ENCODE data around the gene IL27RA.
"Not testable (repeated sequence)": the region's sequence is repeated elsewhere in the genome, so short reads cannot be mapped to it uniquely, and the experiment has no call there.

The IL27RA gene

DNA sequence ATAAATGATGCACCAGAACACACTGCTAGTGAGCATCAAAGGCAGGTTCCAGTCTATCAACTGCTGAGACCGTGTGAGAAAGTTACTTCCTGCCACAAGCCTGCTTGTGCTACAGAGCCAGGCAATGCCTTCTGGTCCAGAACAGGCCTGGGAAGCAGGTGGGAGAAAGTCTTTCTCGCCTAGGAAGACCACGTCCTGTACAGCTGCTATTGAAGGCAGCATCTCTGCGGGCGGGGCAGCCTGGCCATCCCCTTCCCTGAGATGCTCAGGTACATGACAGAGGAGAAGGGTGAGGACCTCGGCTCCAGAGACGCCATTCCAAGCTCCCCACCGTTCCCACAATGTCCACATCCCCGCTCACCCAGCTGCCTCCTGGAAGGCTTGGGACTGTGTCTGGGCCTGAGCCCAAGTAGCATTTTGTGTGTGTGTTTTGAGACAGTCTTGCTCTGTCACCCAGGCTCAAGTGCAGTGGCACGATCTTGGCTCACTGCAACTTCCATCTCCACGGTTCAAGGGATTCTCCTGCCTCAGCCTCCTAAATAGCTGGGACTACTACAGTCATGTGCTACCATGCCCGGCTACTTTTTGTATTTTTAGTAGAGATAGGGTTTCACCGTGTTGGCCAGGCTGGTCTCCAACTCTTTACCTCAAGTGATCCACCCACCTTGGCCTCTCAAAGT is 28.9 kb upstream of the IL27RA start:
- Histone ChIP-seq H3K9me3 (ENCODE audit: control insufficient read depth, insufficient read depth, low read length) (no peaks in the 10 kb centered on the region), H3K27me3 (ENCODE audit: control insufficient read depth, insufficient read depth, low read length) (no peaks in the 10 kb centered on the region), H3K4me1 (ENCODE audit: control insufficient read depth, insufficient read depth, low read length) (peaks cover 6% of the 10 kb centered on the region), H3K4me3 (ENCODE audit: low read depth, low read length) (no peak overlapping the region), H3K36me3 (ENCODE audit: control insufficient read depth, insufficient read depth, low read length) (no peaks in the 10 kb centered on the region), H3K9ac (ENCODE audit: low read depth, low read length) (no peak overlapping the region)

GRCh38 chr19:14003251-14004055 is 28.1 kb upstream of the IL27RA start:
- Histone ChIP-seq H3K36me3 (ENCODE audit: control insufficient read depth, insufficient read depth, low read length) (no peaks in the 10 kb centered on the region), H3K9ac (ENCODE audit: low read depth, low read length) (no peak overlapping the region), H3K9me3 (ENCODE audit: control insufficient read depth, insufficient read depth, low read length) (no peaks in the 10 kb centered on the region), H3K27me3 (ENCODE audit: control insufficient read depth, insufficient read depth, low read length) (no peaks in the 10 kb centered on the region), H3K4me3 (ENCODE audit: low read depth, low read length) (no peak overlapping the region), H3K4me1 (ENCODE audit: control insufficient read depth, insufficient read depth, low read length) (peaks cover 6% of the 10 kb centered on the region)

DNA sequence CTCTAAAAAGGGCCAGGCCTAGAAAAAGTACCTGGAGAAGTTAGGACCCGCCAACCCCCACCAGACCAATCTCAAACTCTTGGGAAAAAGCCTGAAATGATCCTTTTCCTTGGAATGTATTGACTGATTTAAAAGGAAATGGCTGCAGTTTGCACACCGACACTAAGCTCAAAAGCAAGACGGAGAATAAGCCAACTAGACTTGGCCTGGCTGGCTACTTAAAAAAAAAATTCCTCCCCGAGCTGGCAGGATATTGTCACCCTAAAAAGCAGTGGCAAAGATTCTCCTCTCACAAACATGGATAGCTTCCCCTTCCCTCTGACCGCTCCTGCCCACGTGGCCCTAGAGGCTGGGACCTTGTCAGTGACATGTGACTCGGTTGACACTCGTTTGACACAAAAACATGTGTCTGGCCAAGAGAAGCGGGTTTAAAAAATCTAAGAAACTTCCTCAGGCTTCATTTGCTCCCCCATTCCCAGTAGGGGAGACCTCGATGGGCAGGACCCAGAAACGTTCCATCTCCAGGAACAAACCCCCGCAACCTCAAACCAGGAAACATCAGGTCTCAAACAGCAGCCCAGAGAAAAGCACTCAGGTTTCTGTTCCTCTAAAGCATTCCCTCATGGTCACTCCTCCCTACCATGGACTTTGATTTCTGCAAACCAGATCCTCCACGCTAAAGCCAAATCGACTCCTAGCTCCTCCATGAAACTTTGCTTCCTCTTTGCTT is 26.8 kb upstream of the IL27RA start:
- Histone ChIP-seq H3K27me3 (ENCODE audit: control insufficient read depth, insufficient read depth, low read length) (no peaks in the 10 kb centered on the region), H3K4me3 (ENCODE audit: low read depth, low read length) (peak overlapping the region; percentile 33), H3K36me3 (ENCODE audit: control insufficient read depth, insufficient read depth, low read length) (no peaks in the 10 kb centered on the region), H3K9me3 (ENCODE audit: control insufficient read depth, insufficient read depth, low read length) (no peaks in the 10 kb centered on the region), H3K4me1 (ENCODE audit: control insufficient read depth, insufficient read depth, low read length) (peaks cover 6% of the 10 kb centered on the region), H3K9ac (ENCODE audit: low read depth, low read length) (peak overlapping the region; percentile 49)

DNA sequence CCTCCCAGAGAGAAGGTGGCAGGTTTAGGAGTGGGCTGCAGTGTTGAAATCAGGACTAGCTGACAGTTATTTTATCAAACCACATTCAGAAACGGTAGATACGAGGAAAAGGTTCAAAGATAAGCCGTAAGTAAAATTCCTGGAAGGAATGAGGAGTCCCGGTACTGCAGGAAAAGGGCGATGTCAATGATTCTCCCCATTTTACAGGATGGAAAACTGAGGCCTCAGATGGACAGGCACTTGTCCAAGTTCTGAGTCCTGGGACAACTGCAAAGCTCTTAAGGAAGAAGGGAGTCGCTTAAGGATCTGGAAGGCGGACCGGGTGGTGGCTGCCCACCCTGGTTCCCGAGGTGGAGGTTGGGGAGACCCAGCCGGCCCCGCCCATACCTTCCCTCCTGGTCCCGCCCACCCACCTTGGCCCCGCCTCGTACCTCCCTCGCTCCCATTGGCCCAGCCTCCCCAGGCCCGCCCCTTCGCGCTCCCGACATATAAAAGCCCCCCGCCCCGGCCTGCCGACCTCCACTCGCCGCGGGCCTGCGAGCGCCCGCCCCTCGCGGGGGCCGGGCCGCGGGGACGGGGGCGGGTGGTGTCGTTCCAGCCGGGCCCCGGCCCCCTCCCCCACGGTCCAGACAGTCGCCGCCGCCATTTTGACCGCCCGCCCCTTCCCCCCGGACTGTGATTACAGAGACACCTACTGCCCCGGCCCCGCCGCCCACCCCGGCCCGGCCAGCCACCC is 26.0 kb upstream of the IL27RA start:
- peak overlapping the region; percentile 90 for H3K4me3 ChIP-seq (ENCODE audit: low read depth, low read length)
- H3K36me3 ChIP-seq (ENCODE audit: control insufficient read depth, insufficient read depth, low read length), result no peaks in the 10 kb centered on the region
- peaks cover 6% of the 10 kb centered on the region for H3K4me1 ChIP-seq (ENCODE audit: control insufficient read depth, insufficient read depth, low read length)
- no peaks in the 10 kb centered on the region for H3K27me3 ChIP-seq (ENCODE audit: control insufficient read depth, insufficient read depth, low read length)
- H3K9me3 ChIP-seq (ENCODE audit: control insufficient read depth, insufficient read depth, low read length), result no peaks in the 10 kb centered on the region
- peak overlapping the region; percentile 49 for H3K9ac ChIP-seq (ENCODE audit: low read depth, low read length)

GRCh38 chr19:14006085-14006765 is 25.3 kb upstream of the IL27RA start, which contains the start of gene RFX1:
Gene RFX1 (minus strand): TSS chr19:14006320. CDS start chr19:13993843, 12,477 bp downstream.
- Histone ChIP-seq H3K36me3 (ENCODE audit: control insufficient read depth, insufficient read depth, low read length) (no peaks in the 10 kb centered on the region), H3K4me1 (ENCODE audit: control insufficient read depth, insufficient read depth, low read length) (peaks cover 6% of the 10 kb centered on the region), H3K9ac (ENCODE audit: low read depth, low read length) (peak within 1 kb of the TSS; percentile 73), H3K27me3 (ENCODE audit: control insufficient read depth, insufficient read depth, low read length) (no peaks in the 10 kb centered on the region), H3K9me3 (ENCODE audit: control insufficient read depth, insufficient read depth, low read length) (no peaks in the 10 kb centered on the region), H3K4me3 (ENCODE audit: low read depth, low read length) (peak within 1 kb of the TSS; percentile 90)

DNA sequence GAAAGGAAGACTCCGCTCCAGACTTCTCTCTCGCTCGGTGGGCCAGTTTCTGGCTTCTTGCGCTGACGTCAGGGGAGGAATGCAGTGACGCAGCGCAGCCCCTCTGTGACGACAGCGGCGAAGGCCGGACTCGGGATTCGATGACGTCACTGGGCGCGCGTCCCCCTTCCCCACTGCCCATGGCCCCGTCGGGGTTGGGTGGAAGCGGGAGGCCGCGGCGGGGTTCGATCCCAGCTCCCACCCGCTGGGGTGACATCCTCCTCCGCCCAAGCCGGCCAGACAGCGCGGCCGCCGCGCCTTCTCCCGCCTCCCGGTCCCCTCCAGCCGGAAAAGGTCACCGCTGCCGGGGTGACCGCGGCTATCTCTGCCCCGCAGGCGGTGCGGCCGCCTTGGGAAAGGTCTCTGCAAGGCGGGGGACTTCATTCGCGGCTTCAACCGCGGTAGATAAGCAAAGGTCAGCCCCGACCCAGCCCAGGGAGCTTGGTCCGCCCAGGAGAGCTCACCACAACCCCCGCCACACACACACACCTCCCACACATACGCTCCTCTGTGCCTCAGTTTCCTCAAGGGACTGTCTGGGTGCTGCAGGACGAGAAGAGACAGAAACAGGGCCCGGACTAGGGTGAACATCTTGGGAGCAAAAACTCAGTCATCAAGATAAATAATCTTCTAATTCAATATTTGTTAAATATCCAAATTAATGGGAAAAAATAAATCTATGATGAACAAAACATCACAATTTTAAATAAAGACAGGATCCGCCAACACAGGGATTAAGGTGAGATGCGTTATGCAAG is 24.6 kb upstream of the IL27RA start:
- no peaks in the 10 kb centered on the region for H3K9me3 ChIP-seq (ENCODE audit: control insufficient read depth, insufficient read depth, low read length)
- peak overlapping the region; percentile 73 for H3K9ac ChIP-seq (ENCODE audit: low read depth, low read length)
- no peaks in the 10 kb centered on the region for H3K27me3 ChIP-seq (ENCODE audit: control insufficient read depth, insufficient read depth, low read length)
- H3K4me3 ChIP-seq (ENCODE audit: low read depth, low read length), result peak overlapping the region; percentile 90
- H3K4me1 ChIP-seq (ENCODE audit: control insufficient read depth, insufficient read depth, low read length), result peaks cover 6% of the 10 kb centered on the region
- no peaks in the 10 kb centered on the region for H3K36me3 ChIP-seq (ENCODE audit: control insufficient read depth, insufficient read depth, low read length)

DNA sequence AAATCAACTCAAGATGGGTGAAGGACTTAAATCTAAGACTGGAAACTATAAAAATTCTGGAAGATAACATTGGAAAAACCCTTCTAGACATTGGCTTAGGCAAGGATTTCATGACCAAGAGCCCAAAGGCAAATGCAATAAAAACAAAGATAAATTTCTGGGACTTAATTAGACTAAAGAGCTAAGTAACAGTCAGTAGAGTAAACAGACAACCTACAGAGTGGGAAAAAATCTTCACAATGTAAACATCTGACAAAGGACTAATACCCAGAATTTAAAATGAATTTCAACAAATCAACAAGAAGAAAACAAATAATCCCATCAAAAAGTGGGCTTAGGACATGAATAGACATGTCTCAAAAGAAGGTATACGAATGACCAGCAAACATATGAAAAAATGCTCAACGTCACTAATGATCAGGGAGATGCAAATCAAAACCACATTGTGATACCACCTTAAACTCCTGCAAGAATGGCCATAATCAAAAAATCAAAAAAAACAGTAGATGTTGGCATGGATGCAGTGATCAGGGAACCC is 19.1 kb upstream of the IL27RA start:
- Histone ChIP-seq H3K36me3 (ENCODE audit: control insufficient read depth, insufficient read depth, low read length) (no peaks in the 10 kb centered on the region), H3K27me3 (ENCODE audit: control insufficient read depth, insufficient read depth, low read length) (no peaks in the 10 kb centered on the region), H3K4me3 (ENCODE audit: low read depth, low read length) (no peak overlapping the region), H3K4me1 (ENCODE audit: control insufficient read depth, insufficient read depth, low read length) (no peaks in the 10 kb centered on the region), H3K9ac (ENCODE audit: low read depth, low read length) (no peak overlapping the region), H3K9me3 (ENCODE audit: control insufficient read depth, insufficient read depth, low read length) (no peaks in the 10 kb centered on the region)

DNA sequence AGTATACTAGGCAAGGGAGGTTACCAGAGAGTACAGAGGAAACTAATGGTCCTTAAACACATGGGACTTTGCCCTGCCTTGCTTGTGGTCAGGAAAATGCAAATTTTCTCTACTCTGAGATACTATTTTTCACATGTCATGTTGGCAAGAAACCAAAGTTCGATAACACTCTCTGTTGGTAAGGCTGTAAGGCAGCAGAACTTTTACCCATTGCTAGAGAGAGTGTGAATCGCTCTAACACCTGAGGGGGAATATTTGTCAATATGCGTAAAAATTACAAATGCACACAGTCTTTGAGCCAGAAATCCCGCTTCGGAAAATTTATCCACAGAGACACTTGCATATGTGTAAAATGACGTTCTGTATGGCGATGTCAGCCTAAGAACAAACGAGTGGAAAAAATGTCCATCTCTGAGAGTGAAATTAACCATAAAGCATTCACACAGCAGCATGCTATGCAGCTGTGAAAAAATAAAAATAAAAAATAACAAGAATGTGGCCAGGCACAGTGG is 16.0 kb upstream of the IL27RA start:
- Histone ChIP-seq H3K36me3 (ENCODE audit: control insufficient read depth, insufficient read depth, low read length) (no peaks in the 10 kb centered on the region), H3K9ac (ENCODE audit: low read depth, low read length) (no peak overlapping the region), H3K27me3 (ENCODE audit: control insufficient read depth, insufficient read depth, low read length) (no peaks in the 10 kb centered on the region), H3K9me3 (ENCODE audit: control insufficient read depth, insufficient read depth, low read length) (no peaks in the 10 kb centered on the region), H3K4me3 (ENCODE audit: low read depth, low read length) (no peak overlapping the region), H3K4me1 (ENCODE audit: control insufficient read depth, insufficient read depth, low read length) (no peaks in the 10 kb centered on the region)

- Histone ChIP-seq H3K9ac (ENCODE audit: low read depth, low read length) (no peak overlapping the region), H3K4me3 (ENCODE audit: low read depth, low read length) (no peak overlapping the region)
Observed at GRCh38 chr19:14019100-14019499, 12.5 kb upstream of the IL27RA start.

GRCh38 chr19:14019739-14020138 is 11.8 kb upstream of the IL27RA start:
- not testable (repeated sequence) for H3K4me1 ChIP-seq (ENCODE audit: control insufficient read depth, insufficient read depth, low read length); H3K9me3 ChIP-seq (ENCODE audit: control insufficient read depth, insufficient read depth, low read length); H3K36me3 ChIP-seq (ENCODE audit: control insufficient read depth, insufficient read depth, low read length); H3K9ac ChIP-seq (ENCODE audit: low read depth, low read length); H3K27me3 ChIP-seq (ENCODE audit: control insufficient read depth, insufficient read depth, low read length); H3K4me3 ChIP-seq (ENCODE audit: low read depth, low read length)

More at GRCh38 chr19:14019100-14019499, 12.5 kb upstream of the IL27RA start:
- Histone ChIP-seq H3K9me3 (ENCODE audit: control insufficient read depth, insufficient read depth, low read length) (no peaks in the 10 kb centered on the region), H3K4me1 (ENCODE audit: control insufficient read depth, insufficient read depth, low read length) (no peaks in the 10 kb centered on the region), H3K36me3 (ENCODE audit: control insufficient read depth, insufficient read depth, low read length) (no peaks in the 10 kb centered on the region), H3K27me3 (ENCODE audit: control insufficient read depth, insufficient read depth, low read length) (no peaks in the 10 kb centered on the region)

Measured in iPS-15b (cell line).